ENCODE results near the gene ZBTB3. TPM values are rescaled to one million over a fixed set of nuclear protein-coding genes. Genes with fewer than 3 reads are reported as not detected.
A peak's percentile ranks its signal among the peaks of the same experiment; 100 is the strongest.

Gene ZBTB3
- total RNA-seq, 1 experiment from 2014 or later = 82.3 TPM

GRCh38 chr11:62709247-62710000 is 44.5 kb downstream of the ZBTB3 start:
- DNase-seq (ENCODE audit: low spot score) (peak; percentile 96), ATAC-seq (peak; percentile 51)
- Mint-ChIP-seq H3K4me1 (peaks cover 46% of the 10 kb centered on the region), H3K36me3 (peaks cover 38% of the 10 kb centered on the region), H3K4me3 (peak overlapping the region; percentile 92), H3K27ac (peak overlapping the region; percentile 100), H3K9me3 (no peaks in the 10 kb centered on the region), H3K27me3 (ENCODE audit: low read depth) (no peaks in the 10 kb centered on the region; the same call in 1 of the 2 replicates)
- ChIA-PET POLR2A (interaction anchor here (0.6 to 6.0 kb wide), 15 partner anchors 18 to 321 kb away, joined by 3 to 35 read pairs (median 7); partner anchors contain the start of genes C11orf98, CSKMT, EEF1G and HNRNPUL2), CTCF (interaction anchor here (0.6 to 4.0 kb wide), 12 partner anchors 15 to 285 kb away, joined by 3 to 24 read pairs (median 3); partner anchors contain the start of genes C11orf98, CSKMT, HNRNPUL2 and STX5)
- TF ChIP-seq ELF4 (CRISPR knock-in tag; IDR thresholded peaks at IDR 0.05; ENCODE audit: low read depth) = no peak
- TF ChIP-seq, protein P1, sequence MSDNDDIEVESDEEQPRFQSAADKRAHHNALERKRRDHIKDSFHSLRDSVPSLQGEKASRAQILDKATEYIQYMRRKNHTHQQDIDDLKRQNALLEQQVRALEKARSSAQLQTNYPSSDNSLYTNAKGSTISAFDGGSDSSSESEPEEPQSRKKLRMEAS (CRISPR knock-in tag; IDR thresholded peaks at IDR 0.05) = peak; percentile 83; the same call in 1 of the 2 replicates
- TF ChIP-seq PRDM15 (CRISPR knock-in tag; IDR thresholded peaks at IDR 0.05) = no peak; the same call in 1 of the 2 replicates
- peak; percentile 49; the same call in 1 of the 2 replicates for TF ChIP-seq NR3C1 (CRISPR knock-in tag; conservative IDR thresholded peaks at IDR 0.05; ENCODE audit: low read depth)
- TF ChIP-seq SMAD3 (CRISPR knock-in tag; IDR thresholded peaks at IDR 0.05; ENCODE audit: borderline replicate concordance) = 0 out of 2 replicates have a peak, but pooled peaks have one; percentile 56
- TF ChIP-seq EMX1 (CRISPR knock-in tag; IDR thresholded peaks at IDR 0.05) = 0 out of 2 replicates have a peak, but pooled peaks have one; percentile 80
- peak; percentile 42; the same call in 1 of the 2 replicates for TF ChIP-seq FOXP1 (CRISPR knock-in tag; IDR thresholded peaks at IDR 0.05; ENCODE audit: borderline replicate concordance)
- no peak for TF ChIP-seq ARID4B (CRISPR knock-in tag; IDR thresholded peaks at IDR 0.05; ENCODE audit: borderline replicate concordance)
- TF ChIP-seq ESRRA (CRISPR knock-in tag; IDR thresholded peaks at IDR 0.05; ENCODE audit: borderline replicate concordance) = peak; percentile 55; the same call in 1 of the 2 replicates
- peak; percentile 71 for TF ChIP-seq ATF1 (CRISPR knock-in tag; IDR thresholded peaks at IDR 0.05)
- TF ChIP-seq ZNF396 (CRISPR knock-in tag; IDR thresholded peaks at IDR 0.05; ENCODE audit: borderline replicate concordance) = 0 out of 2 replicates have a peak, but pooled peaks have one; percentile 61
- TF ChIP-seq, protein P2, sequence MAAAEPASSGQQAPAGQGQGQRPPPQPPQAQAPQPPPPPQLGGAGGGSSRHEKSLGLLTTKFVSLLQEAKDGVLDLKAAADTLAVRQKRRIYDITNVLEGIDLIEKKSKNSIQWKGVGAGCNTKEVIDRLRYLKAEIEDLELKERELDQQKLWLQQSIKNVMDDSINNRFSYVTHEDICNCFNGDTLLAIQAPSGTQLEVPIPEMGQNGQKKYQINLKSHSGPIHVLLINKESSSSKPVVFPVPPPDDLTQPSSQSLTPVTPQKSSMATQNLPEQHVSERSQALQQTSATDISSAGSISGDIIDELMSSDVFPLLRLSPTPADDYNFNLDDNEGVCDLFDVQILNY (CRISPR knock-in tag; IDR thresholded peaks at IDR 0.05) = peak; percentile 88
- TF ChIP-seq CREB1 (CRISPR knock-in tag; IDR thresholded peaks at IDR 0.05) = peak; percentile 6; the same call in 1 of the 2 replicates
- TF ChIP-seq PRRX2 (CRISPR knock-in tag; IDR thresholded peaks at IDR 0.05) = peak; percentile 20; the same call in 1 of the 2 replicates
- peak; percentile 65; the same call in 1 of the 2 replicates for TF ChIP-seq CREM (CRISPR knock-in tag; IDR thresholded peaks at IDR 0.05)
- TF ChIP-seq TP53 (CRISPR knock-in tag; IDR thresholded peaks at IDR 0.05) = peak; percentile 3; the same call in 1 of the 2 replicates
- no peak for TF ChIP-seq NFE2L1 (CRISPR knock-in tag; IDR thresholded peaks at IDR 0.05)
- no peak for TF ChIP-seq KAT7 (CRISPR knock-in tag; IDR thresholded peaks at IDR 0.05; ENCODE audit: borderline replicate concordance)
- TF ChIP-seq HMGXB4 (CRISPR knock-in tag; IDR thresholded peaks at IDR 0.05) = peak; percentile 85
- peak; percentile 57; the same call in 1 of the 2 replicates for TF ChIP-seq ZNF671 (CRISPR knock-in tag; IDR thresholded peaks at IDR 0.05)
- TF ChIP-seq ZNF232 (CRISPR knock-in tag; IDR thresholded peaks at IDR 0.05) = peak; percentile 71
- TF ChIP-seq ZBTB43 (CRISPR knock-in tag; IDR thresholded peaks at IDR 0.05) = no peak
- no peak for TF ChIP-seq NFYB (CRISPR knock-in tag; conservative IDR thresholded peaks at IDR 0.05; ENCODE audit: low read depth)
- TF ChIP-seq SP1 (CRISPR knock-in tag; conservative IDR thresholded peaks at IDR 0.05) = peak; percentile 68
- peak; percentile 13; the same call in 1 of the 2 replicates for TF ChIP-seq FOXK1 (CRISPR knock-in tag; IDR thresholded peaks at IDR 0.05)

All from WTC11 (cell line).